Neuron (in vitro differentiated cells): ENCODE data around the gene PECR.

Experiments
- H2AFZ ChIP-seq: one replicate; pipeline ENCODE4 v1.6.1; 2013; ENCODE audit warnings: low read depth, mild to moderate bottlenecking, inconsistent platforms, low read length, moderate library complexity
- H3K27me3 ChIP-seq: one replicate; pipeline ENCODE4 v1.6.1; 2013; ENCODE audit warnings: low read length; ENCODE audit not compliant: insufficient read depth
- H3K36me3 ChIP-seq: one replicate; pipeline ENCODE4 v1.6.1; 2013; ENCODE audit warnings: low read length; ENCODE audit not compliant: insufficient read depth
- H3K4me1 ChIP-seq: one replicate; pipeline ENCODE4 v1.6.1; 2013; ENCODE audit warnings: low read length; ENCODE audit not compliant: insufficient read depth
- H3K4me3 ChIP-seq: 2 replicates; pipeline ENCODE4 v1.5.1; 2013; ENCODE audit warnings: mild to moderate bottlenecking, low read length, moderate library complexity
- H3K9me3 ChIP-seq: one replicate; pipeline ENCODE4 v1.6.1; 2013; ENCODE audit warnings: low read length

Gene PECR

GRCh38 chr2:216029416-216030129 is 52.0 kb downstream of the PECR start:
- Histone ChIP-seq H3K36me3 (no peaks in the 10 kb centered on the region), H3K9me3 (no peaks in the 10 kb centered on the region), H3K4me1 (peaks cover 9% of the 10 kb centered on the region), H3K27me3 (no peaks in the 10 kb centered on the region), H3K4me3 (no peak overlapping the region), H2AFZ (no peak overlapping the region)

DNA sequence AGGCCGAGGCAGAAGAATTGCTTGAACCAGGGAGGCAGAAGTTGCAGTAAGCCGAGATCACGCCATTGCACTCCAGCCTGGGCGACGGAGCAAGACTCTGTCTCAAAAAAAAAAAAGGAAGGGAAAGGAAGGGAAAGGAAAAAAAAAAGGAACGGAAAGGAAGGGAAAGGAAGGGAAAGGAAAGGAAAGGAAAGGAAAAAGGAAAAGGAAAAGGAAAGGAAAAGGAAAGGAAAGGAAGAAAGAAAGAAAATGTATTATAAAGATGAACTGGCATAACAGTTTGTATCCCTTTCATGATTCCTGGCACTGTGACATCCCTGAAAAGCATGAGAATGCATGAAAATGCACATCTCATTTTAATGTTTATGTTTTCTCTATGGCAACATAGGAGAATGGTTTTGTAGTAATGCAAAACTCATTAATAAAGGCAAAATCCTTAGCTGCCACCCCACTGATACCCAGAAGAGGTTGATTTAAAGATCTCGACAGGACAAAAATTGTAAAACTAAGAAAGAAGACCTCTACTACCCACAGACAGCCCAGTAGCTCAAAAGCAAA is 56.8 kb downstream of the PECR start:
- Histone ChIP-seq H3K36me3 (no peaks in the 10 kb centered on the region), H2AFZ (no peak overlapping the region), H3K9me3 (no peaks in the 10 kb centered on the region), H3K4me3 (no peak overlapping the region), H3K4me1 (no peaks in the 10 kb centered on the region), H3K27me3 (no peaks in the 10 kb centered on the region)

DNA sequence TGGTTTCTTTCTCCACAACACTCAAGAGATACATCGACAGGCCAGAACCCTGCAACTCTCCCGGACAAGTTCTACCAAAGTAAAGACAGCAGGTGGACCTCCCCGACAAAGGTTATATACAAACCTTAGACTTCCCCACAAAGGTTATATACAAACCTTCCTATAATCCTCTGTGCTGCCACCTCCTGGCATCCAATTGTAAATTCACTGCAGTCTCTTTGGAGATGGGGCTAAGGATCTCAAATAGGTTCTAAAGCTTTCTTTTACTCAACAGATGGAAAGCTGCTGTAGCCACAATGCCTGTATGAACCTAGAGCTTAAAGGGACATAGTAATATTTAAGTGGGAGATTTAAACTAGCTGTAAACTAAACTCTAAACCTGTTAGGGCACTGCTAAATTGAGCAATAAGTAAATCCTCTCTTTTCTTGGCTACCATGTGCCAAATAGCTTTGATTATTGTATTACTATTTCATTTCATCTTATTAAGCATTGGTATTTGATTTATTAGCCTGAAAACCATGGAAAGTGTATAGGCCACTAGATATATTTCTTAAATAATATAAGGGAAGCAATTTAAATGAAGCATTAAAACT is 58.5 kb downstream of the PECR start:
- Histone ChIP-seq H3K9me3 (no peaks in the 10 kb centered on the region), H3K36me3 (no peaks in the 10 kb centered on the region), H3K4me3 (no peak overlapping the region), H3K4me1 (no peaks in the 10 kb centered on the region), H3K27me3 (no peaks in the 10 kb centered on the region), H2AFZ (no peak overlapping the region)

- Histone ChIP-seq H2AFZ (no peak overlapping the region), H3K4me1 (no peaks in the 10 kb centered on the region), H3K36me3 (no peaks in the 10 kb centered on the region), H3K27me3 (no peaks in the 10 kb centered on the region), H3K9me3 (no peaks in the 10 kb centered on the region), H3K4me3 (no peak overlapping the region)
These were observed 59.6 kb downstream of the PECR start for GRCh38 chr2:216021768-216022565.

DNA sequence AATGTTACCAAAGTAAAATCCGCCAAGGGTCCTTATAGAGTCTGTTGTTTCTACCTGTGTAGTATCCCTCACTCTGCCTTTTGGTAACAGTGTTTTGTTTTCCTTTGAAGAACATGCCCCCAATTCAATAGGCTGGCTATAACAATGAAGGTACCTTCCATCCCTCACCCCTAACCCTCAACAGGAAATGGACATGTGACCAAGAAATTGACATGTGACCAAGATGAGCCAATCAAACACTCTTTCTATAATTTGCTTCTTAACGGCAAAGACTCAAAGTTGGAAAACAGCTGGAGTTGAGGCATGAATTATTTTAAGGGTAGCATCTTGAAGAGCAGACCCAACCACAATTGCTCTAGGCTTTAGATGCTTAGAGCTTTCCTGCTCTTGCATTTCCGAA is 62.9 kb downstream of the PECR start:
- Histone ChIP-seq H3K36me3 (no peaks in the 10 kb centered on the region), H3K9me3 (no peaks in the 10 kb centered on the region), H3K27me3 (no peaks in the 10 kb centered on the region), H2AFZ (no peak overlapping the region), H3K4me1 (peaks cover 5% of the 10 kb centered on the region), H3K4me3 (no peak overlapping the region)

DNA sequence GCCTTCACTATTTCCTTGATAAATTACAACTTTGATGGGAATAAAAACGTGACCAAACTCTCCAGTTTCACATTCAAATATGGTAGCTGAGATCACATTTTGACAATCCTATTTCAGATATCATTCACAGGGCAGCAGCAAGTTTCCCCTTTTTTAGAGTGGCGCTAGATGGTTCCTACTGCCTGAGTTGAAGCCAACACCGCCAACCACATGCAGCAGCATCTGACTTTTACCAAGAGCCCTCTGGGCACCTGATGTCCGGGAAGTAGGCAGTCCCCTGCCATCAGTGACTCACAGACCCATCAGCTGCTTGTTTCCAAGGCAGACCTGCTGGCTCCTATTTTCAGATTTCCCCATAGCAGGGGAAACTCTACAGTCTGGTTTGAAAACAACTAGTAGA is 64.2 kb downstream of the PECR start:
- H3K27me3 ChIP-seq: no peaks in the 10 kb centered on the region
- H3K4me1 ChIP-seq: peaks cover 12% of the 10 kb centered on the region
- H3K9me3 ChIP-seq: no peaks in the 10 kb centered on the region
- H3K4me3 ChIP-seq: no peak overlapping the region
- no peak overlapping the region for H2AFZ ChIP-seq
- H3K36me3 ChIP-seq: no peaks in the 10 kb centered on the region

- Histone ChIP-seq H2AFZ (no peak overlapping the region), H3K27me3 (no peaks in the 10 kb centered on the region), H3K9me3 (no peaks in the 10 kb centered on the region), H3K36me3 (no peaks in the 10 kb centered on the region), H3K4me3 (no peak overlapping the region), H3K4me1 (peaks cover 17% of the 10 kb centered on the region)
These were observed 65.0 kb downstream of the PECR start for GRCh38 chr2:216016581-216016980.

DNA sequence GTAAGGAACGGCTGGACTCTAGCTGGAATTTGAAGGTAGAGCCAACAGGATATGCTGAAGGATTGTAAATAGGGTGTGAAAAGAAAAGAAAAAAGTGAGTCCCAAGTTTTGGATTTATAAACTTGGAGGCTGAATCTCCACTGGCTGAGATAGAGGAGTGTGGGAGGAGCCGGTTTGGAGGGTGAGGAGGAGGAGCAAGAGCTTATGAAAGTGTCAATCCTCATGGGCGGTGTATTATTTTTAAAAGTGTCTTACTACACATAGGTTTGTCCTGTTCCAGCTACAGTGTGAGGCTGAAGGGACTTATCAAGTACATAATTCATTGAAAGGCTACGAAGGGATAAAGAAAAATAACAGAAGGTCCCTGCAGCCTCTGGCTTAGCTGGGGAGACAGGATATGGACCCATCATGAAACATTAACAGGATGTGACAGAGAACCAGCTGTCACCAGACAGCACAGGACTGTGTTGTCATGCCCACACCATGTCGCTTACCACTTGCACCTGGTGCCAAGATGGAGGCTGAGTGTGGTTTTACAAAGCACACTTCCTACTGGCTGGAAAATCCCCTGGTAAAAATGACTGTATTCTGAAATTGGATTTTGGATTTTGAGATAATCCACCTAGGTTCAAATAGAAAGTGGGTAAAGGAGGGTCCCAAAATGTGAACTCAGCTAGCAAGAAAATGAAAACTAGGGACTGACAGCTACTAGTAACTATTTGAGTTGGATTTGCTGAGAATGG is 65.7 kb downstream of the PECR start:
- Histone ChIP-seq H3K4me1 (peaks cover 17% of the 10 kb centered on the region), H3K36me3 (no peaks in the 10 kb centered on the region), H2AFZ (no peak overlapping the region)

DNA sequence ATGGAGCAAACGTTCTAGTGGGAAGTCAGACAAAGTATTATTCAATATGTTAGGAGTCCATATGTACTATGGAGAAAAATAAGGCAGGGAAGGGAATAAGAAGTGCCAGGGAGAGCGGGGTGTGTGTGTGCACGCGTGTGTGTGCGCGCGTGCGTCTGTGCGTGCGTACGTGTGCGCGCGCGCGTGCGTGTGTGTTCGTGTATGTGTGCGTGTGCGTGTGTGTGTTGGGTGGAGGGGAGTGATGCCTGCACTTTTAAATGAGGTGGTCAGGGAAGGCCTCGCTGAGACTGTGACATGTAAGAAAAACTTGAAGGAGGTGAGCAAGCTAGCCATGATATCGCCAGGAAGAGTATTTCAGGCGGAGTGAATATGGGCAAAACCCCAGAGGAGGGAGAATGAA is 66.6 kb downstream of the PECR start:
- Histone ChIP-seq H3K4me1 (peaks cover 17% of the 10 kb centered on the region), H3K9me3 (no peaks in the 10 kb centered on the region), H3K4me3 (no peak overlapping the region), H3K36me3 (no peaks in the 10 kb centered on the region), H2AFZ (no peak overlapping the region), H3K27me3 (no peaks in the 10 kb centered on the region)

More for the DNA sequence above, 65.7 kb downstream of the PECR start:
- no peaks in the 10 kb centered on the region for H3K27me3 ChIP-seq
- H3K9me3 ChIP-seq: no peaks in the 10 kb centered on the region
- H3K4me3 ChIP-seq: no peak overlapping the region

DNA sequence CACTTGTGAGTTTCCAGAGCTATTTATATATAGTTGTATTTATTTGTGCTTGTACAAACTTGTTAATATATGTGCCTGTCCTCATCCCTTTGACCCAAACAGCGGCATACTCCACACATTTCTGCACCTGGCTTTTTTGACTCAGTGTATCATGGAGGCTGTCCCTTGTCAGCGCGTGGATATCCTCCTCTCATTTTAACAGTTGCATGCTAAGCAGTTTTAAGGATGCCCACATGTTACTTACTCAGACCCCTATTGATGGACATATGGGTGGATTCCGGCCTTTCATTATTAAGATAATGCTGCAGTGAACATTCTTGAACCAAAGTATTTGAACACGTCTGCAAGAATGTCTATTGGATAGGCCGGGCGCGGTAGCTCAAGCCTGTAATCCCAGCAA is 67.6 kb downstream of the PECR start:
- Histone ChIP-seq H3K4me1 (peaks cover 17% of the 10 kb centered on the region), H3K27me3 (no peaks in the 10 kb centered on the region), H3K9me3 (no peaks in the 10 kb centered on the region), H2AFZ (no peak overlapping the region), H3K36me3 (no peaks in the 10 kb centered on the region), H3K4me3 (peak overlapping the region; percentile 94)

- Histone ChIP-seq H3K36me3 (no peaks in the 10 kb centered on the region), H3K4me1 (peaks cover 17% of the 10 kb centered on the region), H3K27me3 (no peaks in the 10 kb centered on the region), H2AFZ (peak within 1 kb of the TSS; percentile 97), H3K9me3 (no peaks in the 10 kb centered on the region), H3K4me3 (peak within 1 kb of the TSS; percentile 94)
These were observed 68.3 kb downstream of the PECR start, which contains the start of gene MREG for GRCh38 chr2:216013080-216013909. Gene MREG, minus strand, starts transcription at chr2:216013551. Its CDS starts 224 bp downstream, at chr2:216013327.

GRCh38 chr2:216012830-216013079 is 68.9 kb downstream of the PECR start:
- Histone ChIP-seq H3K4me3 (peak overlapping the region; percentile 94), H3K27me3 (no peaks in the 10 kb centered on the region)

More at GRCh38 chr2:216012830-216013079, 68.9 kb downstream of the PECR start:
- no peaks in the 10 kb centered on the region for H3K36me3 ChIP-seq
- peak overlapping the region; percentile 97 for H2AFZ ChIP-seq
- peaks cover 17% of the 10 kb centered on the region for H3K4me1 ChIP-seq
- no peaks in the 10 kb centered on the region for H3K9me3 ChIP-seq
